Thyroid gland (tissue), 4 donors: Measurements from ENCODE around the gene LPCAT1.

ENCODE experiments used
- CTCF ChIP-seq, 6 experiments: fragments of 200-600 bp in 3 of 6; fragments of 450-650 bp in 3 of 6; sonication (generic) in 3 of 6; IDR thresholded peaks; one replicate each; pipeline ENCODE4 v1.5.1; 2016 to 2019; ENCODE audit warnings: antibody characterized with exemption in 6 of 6, mild to moderate bottlenecking in 2 of 6, inconsistent platforms in 1 of 6, moderate library complexity in 1 of 6
- POLR2A ChIP-seq, 2 donors: fragments of 450-650 bp; IDR thresholded peaks; one replicate each; pipeline ENCODE4 v1.6.1; 2017; ENCODE audit warnings: antibody characterized with exemption in 2 of 2, mild to moderate bottlenecking in 2 of 2, moderate library complexity in 1 of 2

- TF ChIP-seq CTCF (IDR thresholded peaks at IDR 0.05): no peak
- no peak for TF ChIP-seq POLR2A (IDR thresholded peaks at IDR 0.05)
These were observed 51.5 kb downstream of the LPCAT1 start for GRCh38 chr5:1471997-1472963.
